Vagina (tissue), 2 donors: Measurements from ENCODE around the gene CHRNA1. TPM values are rescaled to one million over a fixed set of nuclear protein-coding genes. Genes with fewer than 3 reads are reported as not detected.
A peak's percentile ranks its signal among the peaks of the same experiment; 100 is the strongest.

Source experiments
- DNase-seq, 2 donors: peaks; one replicate each; pipeline ENCODE4 v3.0.0-alpha.2; 2017; ENCODE audit errors: extremely low spot score in 2 of 2
- H3K27ac ChIP-seq: fragments of 200-600 bp; sonication (generic); one replicate; pipeline ENCODE4 v1.5.1; 2019
- H3K27me3 ChIP-seq: fragments of 200-600 bp; sonication (generic); one replicate; pipeline ENCODE4 v1.5.1; 2019
- H3K36me3 ChIP-seq, 2 donors: fragments of 200-600 bp; sonication (generic); one replicate each; pipeline ENCODE4 v1.5.1; 2017 to 2019
- H3K4me1 ChIP-seq: fragments of 200-600 bp; sonication (generic); one replicate; pipeline ENCODE4 v1.5.1; 2019
- H3K4me3 ChIP-seq, 2 donors: fragments of 200-600 bp; sonication (generic); 1 replicate in 1 of 2; 2 replicates in 1 of 2; pipeline ENCODE4 v1.5.1; 2016 to 2019
- H3K9me3 ChIP-seq: fragments of 200-600 bp; sonication (generic); one replicate; pipeline ENCODE4 v1.5.1; 2019
- POLR2A ChIP-seq, 2 donors: fragments of 450-650 bp; IDR thresholded peaks; one replicate each; pipeline ENCODE4 v1.6.1; 2017; ENCODE audit warnings: antibody characterized with exemption in 2 of 2, mild to moderate bottlenecking in 2 of 2, moderate library complexity in 2 of 2
- POLR2AphosphoS5 ChIP-seq, 2 donors: sonication (generic); formaldehyde crosslinking; IDR thresholded peaks; one replicate each; pipeline ENCODE4 v1.9.0; 2017; ENCODE audit warnings: antibody characterized with exemption in 2 of 2, mild to moderate bottlenecking in 2 of 2, low read depth in 1 of 2; ENCODE audit not compliant: insufficient read depth in 1 of 2
- intact Hi-C: fragments of 100-400 bp; cut with DNase I; formaldehyde crosslinking; loops from one replicate; pipeline ENCODE4 v1.15.1; 2023
- total RNA-seq: library from RNA; depleted of rRNA; stranded (reverse); fragments of >200 nt; gene quantifications from one replicate; pipeline ENCODE4 v1.2.3, GENCODE V29; 2016
- TF ChIP-seq, protein P1 (sequence below), 3 experiments: fragments of 450-650 bp in 2 of 3; fragments of 200-600 bp in 1 of 3; sonication (generic) in 1 of 3; IDR thresholded peaks; one replicate each; pipeline ENCODE4 v1.5.1; 2017 to 2019; ENCODE audit warnings: antibody characterized with exemption in 3 of 3, mild to moderate bottlenecking in 2 of 3, moderate library complexity in 2 of 3

The CHRNA1 gene
- total RNA-seq, 1 donor from 2014 or later, result not detected

DNA sequence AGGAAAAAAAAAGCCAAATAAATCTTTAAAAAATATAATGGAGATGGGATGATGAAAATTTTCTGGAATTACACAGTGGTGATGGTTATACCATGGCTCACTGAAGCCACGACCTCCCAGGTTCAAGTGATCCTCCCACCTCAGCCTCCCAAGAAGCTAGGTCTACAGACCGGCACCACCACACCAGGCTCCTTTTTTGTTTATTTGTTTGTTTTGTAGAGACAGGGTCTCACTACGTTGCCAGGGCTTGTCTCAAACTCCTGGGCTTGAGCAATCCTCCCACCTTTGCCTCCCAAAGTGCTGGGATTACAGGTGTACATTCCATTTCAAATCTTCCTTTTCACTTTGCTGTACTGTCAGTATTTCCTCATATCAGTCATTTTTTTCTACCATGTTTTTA, 61.7 kb downstream of the CHRNA1 start:
- no peak for DNase-seq
- H3K9me3 ChIP-seq, result no peaks in the 10 kb centered on the region
- no peak overlapping the region for H3K27ac ChIP-seq
- intact Hi-C loops, result no loop called here
- H3K4me3 ChIP-seq, result no peak overlapping the region
- H3K4me1 ChIP-seq, result no peaks in the 10 kb centered on the region
- no peaks in the 10 kb centered on the region for H3K36me3 ChIP-seq
- no peak for TF ChIP-seq POLR2AphosphoS5 (IDR thresholded peaks at IDR 0.05; ENCODE audit: insufficient read depth in 1 of 2, low read depth in 1 of 2)
- TF ChIP-seq, protein P1, sequence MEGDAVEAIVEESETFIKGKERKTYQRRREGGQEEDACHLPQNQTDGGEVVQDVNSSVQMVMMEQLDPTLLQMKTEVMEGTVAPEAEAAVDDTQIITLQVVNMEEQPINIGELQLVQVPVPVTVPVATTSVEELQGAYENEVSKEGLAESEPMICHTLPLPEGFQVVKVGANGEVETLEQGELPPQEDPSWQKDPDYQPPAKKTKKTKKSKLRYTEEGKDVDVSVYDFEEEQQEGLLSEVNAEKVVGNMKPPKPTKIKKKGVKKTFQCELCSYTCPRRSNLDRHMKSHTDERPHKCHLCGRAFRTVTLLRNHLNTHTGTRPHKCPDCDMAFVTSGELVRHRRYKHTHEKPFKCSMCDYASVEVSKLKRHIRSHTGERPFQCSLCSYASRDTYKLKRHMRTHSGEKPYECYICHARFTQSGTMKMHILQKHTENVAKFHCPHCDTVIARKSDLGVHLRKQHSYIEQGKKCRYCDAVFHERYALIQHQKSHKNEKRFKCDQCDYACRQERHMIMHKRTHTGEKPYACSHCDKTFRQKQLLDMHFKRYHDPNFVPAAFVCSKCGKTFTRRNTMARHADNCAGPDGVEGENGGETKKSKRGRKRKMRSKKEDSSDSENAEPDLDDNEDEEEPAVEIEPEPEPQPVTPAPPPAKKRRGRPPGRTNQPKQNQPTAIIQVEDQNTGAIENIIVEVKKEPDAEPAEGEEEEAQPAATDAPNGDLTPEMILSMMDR (IDR thresholded peaks at IDR 0.05), result no peak
- no peak for TF ChIP-seq POLR2A (IDR thresholded peaks at IDR 0.05)
- H3K27me3 ChIP-seq, result no peaks in the 10 kb centered on the region

DNA sequence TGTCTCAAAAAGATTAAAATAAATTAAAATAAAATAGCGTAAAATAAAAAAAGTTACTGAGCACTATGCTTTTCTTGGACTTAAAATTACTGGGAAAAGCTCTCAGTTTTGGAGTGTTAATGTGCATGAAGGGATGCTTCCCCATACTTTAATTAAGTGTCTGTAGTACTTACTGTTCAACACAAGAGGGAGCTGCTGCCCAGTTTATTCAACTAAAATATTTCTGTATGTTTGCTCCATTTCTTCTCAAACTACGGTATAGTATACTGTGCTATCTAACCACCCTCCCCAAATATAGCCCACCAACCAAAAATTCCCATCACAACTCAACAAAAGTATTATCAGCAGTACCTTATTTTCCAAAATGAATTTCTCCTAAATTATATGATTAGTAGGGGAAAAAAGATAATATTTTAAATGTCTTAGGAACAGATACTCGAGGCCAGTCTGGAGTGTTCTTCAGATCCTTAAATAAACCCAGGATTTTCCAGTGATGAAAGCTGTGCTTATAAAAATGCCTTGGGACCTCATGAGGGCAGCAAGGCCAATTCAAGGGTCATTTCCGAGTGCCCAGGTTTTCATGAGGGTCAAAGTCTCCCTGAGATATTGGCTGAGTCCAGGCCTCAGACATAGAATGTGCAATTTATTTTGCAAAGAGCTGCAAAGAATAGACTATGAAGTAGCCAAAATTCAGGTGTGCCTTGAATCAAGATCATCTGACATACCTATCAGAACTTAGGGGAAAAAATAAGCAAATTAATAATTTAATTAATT, 64.1 kb downstream of the CHRNA1 start:
- no peak for TF ChIP-seq POLR2A (IDR thresholded peaks at IDR 0.05)
- TF ChIP-seq, protein P1 (IDR thresholded peaks at IDR 0.05), result peak in 2 of 3 experiments; percentile 59 to 65
- H3K4me1 ChIP-seq, result no peaks in the 10 kb centered on the region
- H3K36me3 ChIP-seq, result no peaks in the 10 kb centered on the region
- no peak overlapping the region for H3K4me3 ChIP-seq
- DNase-seq, result no peak
- H3K9me3 ChIP-seq, result no peaks in the 10 kb centered on the region
- intact Hi-C loops, result no loop called here
- no peak overlapping the region for H3K27ac ChIP-seq
- no peaks in the 10 kb centered on the region for H3K27me3 ChIP-seq

Other genes starting within 250 kb of the CHRNA1 start
- 20.4 TPM for gene WIPF1, start 166.7 kb downstream of the CHRNA1 start, total RNA-seq
- 9.6 TPM for gene CHN1, start 240.9 kb upstream of the CHRNA1 start, total RNA-seq